Fibroblast of gingiva (primary cell): ENCODE results near the gene SLC35G2.
"Not testable (repeated sequence)": the region's sequence is repeated elsewhere in the genome, so short reads cannot be mapped to it uniquely, and the experiment has no call there.

Experiments
- DNase-seq: peaks from one replicate; pipeline ENCODE4 v3.0.0-alpha.2; 2011; ENCODE audit warnings: low read depth

SLC35G2 gene

DNA sequence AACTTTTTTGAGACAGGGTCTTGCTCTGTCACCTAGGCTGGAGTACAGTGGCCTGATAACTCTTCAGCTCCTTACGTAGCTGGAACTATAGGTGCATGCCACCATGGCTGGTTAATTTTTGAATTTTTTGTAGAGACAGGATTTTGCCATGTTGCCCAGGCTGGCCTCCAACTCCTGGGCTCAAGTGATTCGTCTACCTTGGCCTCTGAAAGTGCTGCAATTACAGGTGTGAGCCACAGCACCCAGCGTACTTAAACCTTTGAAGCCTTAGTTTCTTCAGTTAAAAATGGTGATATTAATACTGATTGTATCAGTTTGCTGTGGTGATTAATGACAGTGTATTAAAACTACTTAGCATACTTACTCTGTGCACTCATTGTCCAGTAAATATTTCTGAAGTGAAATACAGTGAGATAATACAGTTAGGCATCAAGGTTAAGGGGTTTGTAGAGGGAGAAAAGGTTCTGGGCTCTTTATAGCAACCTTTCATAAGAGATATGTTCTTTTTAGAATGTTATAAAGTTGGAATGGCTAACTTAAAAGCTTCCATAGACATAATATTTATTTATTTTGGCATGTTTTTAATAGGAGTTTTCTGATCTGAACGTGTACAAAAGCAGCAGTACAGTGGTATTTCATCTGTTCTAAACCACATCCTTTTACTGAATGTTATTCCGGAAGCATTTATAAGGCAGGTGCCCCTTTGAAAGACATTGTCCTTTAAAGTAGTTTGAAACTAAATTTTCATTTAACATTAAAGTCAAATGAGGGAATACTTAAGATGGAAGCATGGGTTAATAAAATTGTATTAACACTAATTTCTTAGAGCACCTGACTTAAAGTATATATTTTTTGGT is 66.7 kb downstream of the SLC35G2 start:
- DNase-seq = no peak

DNA sequence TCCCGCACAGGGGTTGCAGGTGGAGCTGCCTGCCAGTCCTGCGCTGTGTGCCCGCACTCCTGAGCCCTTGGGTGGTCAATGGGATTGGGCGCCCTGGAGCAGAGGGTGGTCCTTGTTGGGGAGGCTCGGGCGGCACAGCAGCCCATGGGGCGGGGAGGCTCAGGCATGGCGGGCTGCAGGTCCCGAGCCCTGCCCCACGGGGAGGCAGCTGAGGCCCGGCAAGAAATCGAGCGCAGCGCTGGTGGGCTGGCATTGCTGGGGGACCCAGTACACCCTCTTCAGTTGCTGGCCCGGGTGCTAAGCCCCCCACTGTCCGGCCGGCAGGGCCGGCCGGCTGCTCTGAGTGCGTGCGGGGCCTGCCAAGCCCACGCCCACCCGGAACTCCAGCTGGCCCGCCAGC is 71.0 kb downstream of the SLC35G2 start:
- no peak for DNase-seq

DNA sequence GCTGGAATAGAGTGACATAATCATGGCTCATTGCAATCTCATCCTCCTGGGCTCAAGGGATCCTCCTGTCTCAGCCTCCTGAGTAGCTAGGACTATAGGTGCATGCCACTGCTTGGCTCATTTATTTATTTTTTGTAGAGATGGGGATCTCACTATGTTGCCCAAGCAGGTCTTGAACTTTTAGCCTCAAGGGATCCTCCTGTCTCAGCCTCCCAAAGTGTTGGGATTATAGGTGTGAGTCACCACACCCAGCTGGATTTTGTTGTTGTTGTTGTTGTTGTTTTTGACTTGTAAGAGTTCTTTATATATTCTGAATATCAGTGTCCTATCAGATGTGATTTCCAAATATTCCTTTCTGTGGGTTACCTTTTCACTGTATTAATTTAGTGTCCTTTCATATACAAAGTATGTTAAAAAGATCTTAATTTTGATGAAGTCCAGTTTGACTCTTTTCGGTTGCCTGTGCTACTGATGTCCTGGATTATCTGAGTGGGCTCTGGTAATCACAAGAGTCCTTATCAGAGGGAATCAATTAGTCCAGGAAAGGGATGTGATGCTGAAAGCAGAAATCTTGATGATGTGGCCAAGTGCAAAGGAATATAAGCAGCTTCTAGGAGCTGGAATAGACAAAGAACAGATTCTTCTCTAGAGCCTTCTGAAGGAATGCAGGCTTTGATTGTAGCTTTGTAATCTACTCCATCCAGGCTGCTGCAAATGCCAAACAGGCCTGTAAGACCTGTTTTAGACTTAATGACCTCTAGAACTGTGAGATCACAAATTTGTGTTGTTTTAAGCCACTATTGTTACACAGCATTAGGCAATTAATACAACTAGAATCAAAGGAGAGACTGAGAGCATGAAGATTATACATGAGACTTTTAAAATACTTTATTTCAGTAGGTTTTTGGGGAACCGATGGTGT is 73.3 kb downstream of the SLC35G2 start:
- DNase-seq = no peak

DNA sequence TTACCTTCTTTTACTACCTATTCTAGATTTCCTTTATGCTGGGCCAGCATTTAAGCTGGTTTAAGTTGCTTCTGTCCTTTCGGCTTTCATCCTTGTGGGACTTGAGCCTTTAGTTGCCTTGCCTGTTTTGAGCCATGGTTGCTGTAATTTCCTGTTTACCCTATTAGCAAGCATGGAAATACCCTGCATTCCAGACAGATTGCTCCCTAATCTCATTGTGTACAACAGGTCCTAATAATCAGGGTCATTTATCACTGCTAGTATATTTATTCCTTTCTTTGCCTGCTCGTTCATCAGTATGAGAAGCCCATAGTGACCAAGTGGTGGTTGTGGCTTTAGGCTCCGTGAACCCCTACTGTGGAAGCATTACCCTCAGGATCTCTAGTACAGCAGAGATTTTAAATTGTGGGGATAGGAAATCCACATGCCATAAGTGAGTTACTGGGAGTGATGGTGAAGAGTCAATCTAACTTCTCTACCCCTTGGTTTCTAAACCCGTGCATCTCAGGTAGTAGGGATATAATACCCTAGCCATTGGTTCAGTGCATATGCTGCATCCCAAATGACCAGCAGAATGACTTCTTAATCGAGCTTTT is 75.0 kb downstream of the SLC35G2 start:
- DNase-seq = peak; percentile 56

DNA sequence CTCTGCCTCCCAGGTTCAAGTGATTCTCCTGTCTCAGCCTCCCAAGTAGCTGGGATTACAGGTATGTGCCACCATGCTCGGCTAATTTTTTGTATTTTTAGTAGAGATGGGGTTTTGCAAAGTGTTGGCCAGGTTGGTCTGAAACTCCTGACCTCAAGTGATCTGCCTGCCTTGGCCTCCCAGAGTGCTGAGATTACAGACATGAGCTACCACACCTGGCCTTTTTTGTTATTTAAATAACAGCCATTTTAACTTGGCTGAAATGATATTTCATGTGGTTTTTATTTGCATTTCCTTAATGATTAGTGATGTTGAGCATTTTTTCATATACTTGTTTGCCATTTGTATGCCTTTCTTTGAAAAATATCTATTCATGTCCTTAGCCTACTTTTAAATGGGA is 78.2 kb downstream of the SLC35G2 start:
- not testable (repeated sequence) for DNase-seq

DNA sequence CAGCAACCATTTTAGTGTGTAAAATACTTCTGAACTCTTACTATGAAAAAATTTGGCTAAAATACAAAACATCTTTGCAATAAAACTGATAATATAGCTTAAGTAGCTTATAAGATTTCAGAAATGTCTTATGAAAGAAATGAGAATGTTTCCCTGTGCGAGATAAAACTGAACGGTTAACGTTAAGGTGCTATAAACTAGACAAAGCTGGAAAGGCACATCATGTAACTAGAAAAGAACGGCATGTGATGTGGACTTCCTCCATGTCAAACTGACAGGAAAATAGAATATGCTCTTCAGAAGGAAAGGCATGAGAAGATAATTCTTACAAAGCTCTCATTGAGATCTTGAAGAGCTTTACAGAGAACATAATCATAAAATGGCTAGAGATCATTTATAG is 79.6 kb downstream of the SLC35G2 start:
- DNase-seq = no peak

DNA sequence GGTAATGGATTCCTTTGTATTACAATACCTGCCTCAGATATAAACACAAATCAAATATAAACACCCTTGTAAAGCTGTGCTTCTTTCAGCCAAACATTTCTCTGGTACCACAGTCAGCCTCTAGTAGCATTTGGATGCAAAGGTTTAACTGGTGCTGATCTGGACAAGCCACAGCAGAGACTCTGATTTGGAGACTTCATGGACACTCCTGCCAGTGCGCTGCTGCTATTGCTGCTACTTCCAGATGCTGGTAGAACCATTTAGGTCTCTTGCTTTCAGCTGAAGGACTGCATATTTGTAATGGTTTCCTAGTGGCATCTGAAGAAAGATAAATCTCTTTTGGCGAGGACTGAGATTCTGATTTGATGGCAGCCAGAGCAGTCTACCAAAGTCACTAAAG is 80.0 kb downstream of the SLC35G2 start:
- DNase-seq = no peak

DNA sequence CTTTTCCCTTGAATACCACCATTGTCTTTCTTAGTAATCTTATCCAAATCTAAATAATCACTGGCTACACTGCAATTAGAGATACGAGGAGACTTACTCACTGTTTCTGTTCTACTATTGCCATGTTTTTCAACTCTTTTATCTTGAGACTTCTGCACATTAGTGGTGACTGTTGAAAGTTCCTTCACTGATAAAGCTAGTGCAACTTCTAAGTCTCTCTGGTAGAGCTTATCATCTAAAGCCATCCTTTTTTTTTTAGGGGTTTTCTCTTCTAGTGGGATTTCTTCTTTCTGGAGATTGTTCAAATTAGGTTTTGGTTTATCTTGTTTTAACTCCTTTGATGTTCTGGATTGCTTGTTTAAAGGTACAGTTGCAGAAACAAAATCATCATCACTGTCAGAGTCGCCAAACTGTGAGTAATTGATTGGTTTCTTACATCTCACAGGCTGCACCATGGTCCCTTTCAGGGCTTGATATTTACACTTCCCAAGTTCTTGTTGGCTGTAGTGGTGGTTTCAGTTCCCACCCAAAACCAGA is 80.8 kb downstream of the SLC35G2 start:
- DNase-seq = no peak

DNA sequence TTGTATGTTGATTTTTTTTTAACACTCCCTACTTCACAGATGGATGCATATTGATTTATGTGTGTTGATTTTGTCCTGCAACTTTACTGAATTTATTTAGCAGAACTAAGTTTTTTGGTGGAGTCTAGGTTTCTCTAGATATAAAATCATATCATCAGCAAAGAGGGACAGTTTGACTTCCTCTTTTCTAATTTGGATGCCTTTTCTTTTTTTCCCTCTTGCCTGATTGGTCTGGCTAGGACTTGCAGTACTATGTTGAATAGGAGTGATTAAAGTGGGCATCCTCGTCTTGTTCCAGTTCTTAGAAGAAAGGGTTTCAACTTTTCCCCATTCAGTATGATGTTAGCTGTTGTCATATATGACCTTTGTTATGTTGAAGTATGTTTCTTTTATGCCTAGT is 81.8 kb downstream of the SLC35G2 start:
- DNase-seq = not testable (repeated sequence)

DNA sequence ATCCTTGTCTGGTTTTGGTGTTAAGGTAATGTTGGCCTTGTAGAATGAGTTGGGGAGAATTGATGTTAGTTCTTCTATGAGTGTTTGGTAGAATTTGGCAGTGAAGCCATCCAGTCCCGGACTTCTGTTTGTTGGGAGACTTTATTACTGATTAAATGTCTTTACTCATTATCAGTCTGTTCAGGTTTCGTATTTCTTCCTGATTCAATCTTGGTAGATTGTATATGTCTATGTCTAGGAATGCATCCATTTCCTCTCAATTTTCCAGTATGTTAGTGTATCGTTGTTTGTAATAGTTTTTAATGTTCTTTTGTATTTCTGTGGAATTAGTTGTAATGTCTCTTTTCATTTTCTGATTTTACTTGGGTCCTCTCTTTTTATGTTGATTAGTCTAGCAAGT is 82.5 kb downstream of the SLC35G2 start:
- no peak for DNase-seq

DNA sequence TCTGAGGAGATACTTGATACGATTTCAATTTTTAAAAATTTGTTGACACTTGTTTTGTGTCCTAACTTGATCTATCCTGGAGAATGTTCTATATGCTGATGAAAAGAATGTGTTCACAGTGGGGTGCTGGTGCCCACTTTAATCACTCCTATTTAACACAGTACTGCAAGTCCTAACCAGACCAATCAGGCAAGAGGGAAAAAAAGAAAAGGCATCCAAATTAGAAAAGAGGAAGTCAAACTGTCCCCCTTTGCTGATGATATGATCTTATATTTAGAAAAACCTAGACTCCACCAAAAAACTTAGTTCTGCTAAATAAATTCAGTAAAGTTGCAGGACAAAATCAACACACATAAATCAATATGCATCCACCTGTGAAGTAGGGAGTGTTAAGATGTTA is 83.6 kb downstream of the SLC35G2 start:
- DNase-seq = not testable (repeated sequence)

DNA sequence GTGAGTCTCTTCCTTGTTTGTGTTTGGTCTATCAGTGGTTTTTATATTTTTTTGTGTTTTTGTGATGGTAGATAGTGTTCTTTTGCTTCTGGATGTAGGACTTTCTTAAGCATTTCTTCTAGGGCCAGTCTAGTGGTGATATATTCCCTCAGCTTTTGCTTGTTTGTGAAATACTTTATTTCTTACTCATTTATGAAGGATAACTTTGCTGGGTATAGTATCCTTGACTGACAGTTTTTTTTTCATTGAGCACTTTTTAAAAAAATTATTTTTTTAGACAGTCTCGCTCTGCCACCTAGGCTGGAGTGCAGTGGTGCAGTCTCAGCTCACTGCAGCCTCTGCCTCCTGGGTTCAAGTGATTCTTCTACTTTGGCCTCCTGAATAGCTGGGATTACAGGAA is 85.0 kb downstream of the SLC35G2 start:
- DNase-seq = no peak

DNA sequence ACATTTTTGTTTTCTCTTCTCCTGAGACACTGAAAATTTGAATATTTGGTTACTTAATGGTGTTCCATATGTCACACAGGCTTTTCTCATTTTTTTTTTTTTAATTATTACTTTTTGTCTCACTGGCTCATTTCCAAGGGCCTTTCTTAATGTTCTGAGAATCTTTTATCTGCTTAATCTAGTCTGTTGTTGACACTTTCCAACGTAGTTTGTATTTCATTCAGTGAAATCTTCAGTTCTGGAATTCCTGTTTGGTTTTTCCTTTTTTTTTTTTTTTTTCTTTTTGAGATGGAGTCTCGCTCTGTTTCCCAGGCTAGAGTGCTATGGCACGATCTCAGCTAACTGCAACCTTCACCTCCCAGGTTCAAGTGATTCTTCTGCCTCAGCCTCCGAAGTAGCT is 85.8 kb downstream of the SLC35G2 start:
- no peak for DNase-seq
